Ectodermal cell (in vitro differentiated cells): Measurements from ENCODE around the gene CABLES2.
"Not testable (repeated sequence)": the region's sequence is repeated elsewhere in the genome, so short reads cannot be mapped to it uniquely, and the experiment has no call there.

Experiments
- H3K27ac ChIP-seq: 2 replicates; pipeline ENCODE4 v1.7.0; 2013; ENCODE audit warnings: mild to moderate bottlenecking, low read depth, low read length; ENCODE audit not compliant: insufficient read depth, poor library complexity, severe bottlenecking
- H3K27me3 ChIP-seq: 2 replicates; pipeline ENCODE4 v1.7.0; 2013; ENCODE audit warnings: mild to moderate bottlenecking, low read length; ENCODE audit not compliant: insufficient read depth, control insufficient read depth, poor library complexity, severe bottlenecking
- H3K36me3 ChIP-seq: one replicate; pipeline ENCODE4 v1.7.0; 2013; ENCODE audit warnings: low read length; ENCODE audit not compliant: control insufficient read depth, insufficient read depth
- H3K4me1 ChIP-seq: one replicate; pipeline ENCODE4 v1.7.0; 2013; ENCODE audit warnings: low read length; ENCODE audit not compliant: control insufficient read depth, insufficient read depth
- H3K4me3 ChIP-seq: 2 replicates; pipeline ENCODE4 v1.7.0; 2013; ENCODE audit warnings: low read depth, low read length, control low read depth; ENCODE audit not compliant: insufficient read depth
- H3K9me3 ChIP-seq: 2 replicates; pipeline ENCODE4 v1.7.0; 2013; ENCODE audit warnings: mild to moderate bottlenecking, low read length, moderate library complexity; ENCODE audit not compliant: control insufficient read depth
- WGBS, 2 experiments: methylation state at CpG; one replicate each; pipeline ENCODE4 v1.1.7; 2013; ENCODE audit warnings: missing lambda C conversion rate in 2 of 2; 5-methylcytosine and 5-hydroxymethylcytosine counted together

The CABLES2 gene

DNA sequence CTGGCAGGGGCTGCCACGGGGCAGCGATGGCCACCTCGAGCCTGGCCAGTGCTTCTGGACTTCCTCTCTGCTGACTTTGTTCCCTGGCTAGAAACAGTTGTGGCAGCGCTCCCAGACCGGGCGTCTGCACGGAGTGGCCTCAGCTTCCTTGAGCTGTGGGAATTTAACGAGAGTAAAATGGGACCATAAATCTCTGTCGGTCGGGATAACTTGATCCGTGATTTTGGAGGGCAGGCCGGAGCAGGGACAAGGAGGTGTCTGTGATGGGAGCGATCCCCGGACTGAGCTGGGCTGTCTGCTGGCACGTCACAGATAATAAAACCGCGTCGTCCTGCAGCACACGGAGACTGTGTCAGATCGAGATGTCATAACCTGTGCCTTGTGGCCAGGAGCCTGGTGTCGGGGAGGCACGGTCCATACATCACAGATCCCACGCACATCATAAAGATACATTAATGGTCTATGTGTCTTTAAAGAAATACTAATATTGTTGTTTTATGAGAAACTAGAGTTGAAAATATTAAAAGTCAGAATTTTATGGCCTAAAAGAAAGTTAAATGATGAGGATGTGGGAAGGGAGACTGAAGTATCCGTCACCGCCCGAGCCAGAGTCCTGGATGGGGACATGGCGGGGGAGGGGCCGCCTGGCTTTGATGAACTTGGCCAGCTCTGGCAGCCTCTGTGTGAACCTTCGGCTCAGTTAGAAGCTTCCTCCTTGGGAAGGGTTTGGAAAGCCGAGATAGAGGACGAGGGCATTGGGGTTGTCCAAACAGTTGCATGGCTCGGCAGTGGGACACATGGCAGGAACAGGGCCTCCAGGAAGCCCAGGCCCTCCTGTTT is 26.8 kb upstream of the CABLES2 start:
- no peaks in the 10 kb centered on the region for H3K27me3 ChIP-seq
- no peaks in the 10 kb centered on the region for H3K9me3 ChIP-seq
- H3K36me3 ChIP-seq = no peaks in the 10 kb centered on the region
- WGBS, 2 experiments = 91 to 92% methylated on average over 30 to 32 of the region's 32 CpGs
- H3K4me1 ChIP-seq = peaks cover under 1% of the 10 kb centered on the region
- no peak overlapping the region for H3K4me3 ChIP-seq
- H3K27ac ChIP-seq = no peak overlapping the region

DNA sequence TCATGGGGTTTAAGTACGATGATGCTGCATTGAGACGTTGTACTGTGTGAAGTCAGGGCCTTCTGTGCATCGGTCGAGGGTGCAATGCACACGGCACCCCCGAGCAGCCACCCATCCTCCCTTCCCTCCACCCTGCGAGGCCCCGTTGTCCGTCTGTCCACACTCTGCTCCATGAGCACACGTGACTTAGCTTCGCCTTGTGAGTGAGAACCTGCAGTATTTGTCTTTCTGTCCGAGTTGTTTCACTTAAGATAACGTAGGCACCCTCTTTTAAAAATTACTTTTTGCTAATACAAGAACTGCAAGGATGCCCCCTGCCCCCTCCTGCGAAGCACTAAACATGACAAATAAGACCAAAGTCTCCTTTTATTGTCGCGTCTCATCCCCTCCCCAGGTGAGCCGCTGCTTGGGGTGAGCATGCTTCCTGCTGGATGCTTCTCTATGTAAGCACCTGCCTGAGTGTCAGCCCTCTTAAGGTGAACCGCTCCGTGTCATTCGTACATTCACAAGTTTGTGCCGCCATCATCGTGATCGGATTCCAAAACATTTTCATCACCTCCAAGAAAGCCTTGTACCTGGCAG is 23.9 kb upstream of the CABLES2 start:
- Histone ChIP-seq H3K4me1 (peaks cover 10% of the 10 kb centered on the region), H3K27ac (no peak overlapping the region), H3K4me3 (no peak overlapping the region), H3K9me3 (no peaks in the 10 kb centered on the region), H3K27me3 (no peaks in the 10 kb centered on the region), H3K36me3 (no peaks in the 10 kb centered on the region)
- WGBS, 2 experiments = 78 to 80% methylated on average over 23 of the region's 23 CpGs

DNA sequence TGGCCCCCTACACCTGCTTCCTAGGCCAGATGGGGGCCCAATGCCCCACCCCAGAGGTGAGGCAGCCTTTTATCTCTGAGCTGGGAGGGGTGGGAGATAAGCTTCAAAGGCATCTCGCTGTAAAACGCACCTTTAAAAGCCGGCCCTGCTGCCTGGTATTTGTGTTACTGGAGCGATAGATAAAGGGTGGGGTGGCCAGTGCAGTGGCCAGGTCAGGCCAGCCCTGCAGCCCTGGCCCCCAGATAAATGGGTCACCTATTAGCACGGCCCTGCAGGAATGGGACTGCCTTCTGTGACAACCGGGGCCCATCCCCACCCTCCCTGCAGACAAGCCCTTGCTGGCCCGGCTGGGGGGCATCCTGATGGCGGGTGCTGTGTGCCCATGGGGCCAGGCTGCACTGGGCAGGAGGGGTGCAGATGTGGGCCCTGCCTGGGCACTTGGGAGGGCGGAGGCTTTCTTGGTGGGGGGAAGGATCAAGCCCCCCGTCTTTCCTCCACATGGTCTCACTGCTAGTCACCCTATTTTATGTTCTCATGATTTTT is 23.3 kb upstream of the CABLES2 start:
- H3K27me3 ChIP-seq = no peaks in the 10 kb centered on the region

DNA sequence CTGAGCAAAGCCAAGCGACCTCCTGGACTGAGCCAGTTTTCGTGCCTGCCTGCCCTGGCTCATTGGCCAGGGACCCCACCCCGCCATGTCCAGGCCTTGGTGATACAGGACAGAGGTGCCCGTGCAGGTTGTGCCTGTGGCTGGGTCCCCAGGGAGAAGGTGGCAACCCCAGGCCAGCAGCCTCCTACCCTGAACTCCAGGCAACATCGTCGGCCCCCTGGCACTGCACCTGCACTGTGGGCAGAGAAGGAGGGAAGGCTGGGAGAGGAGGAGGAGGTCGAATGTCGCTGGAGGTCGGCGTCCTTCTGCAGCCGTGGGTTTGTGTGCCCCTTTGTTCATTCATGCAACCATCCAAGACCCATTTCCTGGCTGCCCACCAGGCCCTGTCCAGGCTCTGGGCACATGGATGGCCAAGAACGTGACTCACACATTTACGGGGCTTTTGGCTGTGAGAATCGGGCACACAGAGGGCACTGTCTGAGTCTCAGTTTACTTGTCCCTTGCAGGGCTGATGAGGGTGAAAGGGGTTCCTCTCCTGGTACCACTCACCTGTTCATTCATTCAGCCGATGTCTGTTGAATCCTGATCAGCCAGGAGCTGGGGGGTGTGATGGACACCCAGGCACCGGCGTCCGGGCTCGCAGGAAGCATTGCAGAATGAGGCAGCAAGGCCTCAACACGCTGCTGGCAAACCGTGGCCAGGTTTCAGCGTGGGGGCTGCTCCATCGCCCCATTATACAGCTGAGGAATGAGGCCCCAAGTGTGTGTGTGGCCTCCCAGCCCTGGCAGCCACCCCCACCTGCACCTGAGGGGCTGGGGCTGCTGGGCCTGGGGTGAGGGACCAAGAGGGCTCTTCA is 22.6 kb upstream of the CABLES2 start:
- no peak overlapping the region for H3K4me3 ChIP-seq
- H3K27me3 ChIP-seq = no peaks in the 10 kb centered on the region
- WGBS, 2 experiments = 91 to 93% methylated on average over 23 of the region's 23 CpGs
- H3K4me1 ChIP-seq = peaks cover 10% of the 10 kb centered on the region
- no peaks in the 10 kb centered on the region for H3K9me3 ChIP-seq
- H3K36me3 ChIP-seq = no peaks in the 10 kb centered on the region
- H3K27ac ChIP-seq = no peak overlapping the region

More for the DNA sequence above, 23.3 kb upstream of the CABLES2 start:
- Histone ChIP-seq H3K27ac (no peak overlapping the region), H3K4me1 (peaks cover 10% of the 10 kb centered on the region), H3K36me3 (no peaks in the 10 kb centered on the region), H3K4me3 (no peak overlapping the region), H3K9me3 (no peaks in the 10 kb centered on the region)
- 85 to 90% methylated on average over 9 to 10 of the region's 10 CpGs for WGBS, 2 experiments

DNA sequence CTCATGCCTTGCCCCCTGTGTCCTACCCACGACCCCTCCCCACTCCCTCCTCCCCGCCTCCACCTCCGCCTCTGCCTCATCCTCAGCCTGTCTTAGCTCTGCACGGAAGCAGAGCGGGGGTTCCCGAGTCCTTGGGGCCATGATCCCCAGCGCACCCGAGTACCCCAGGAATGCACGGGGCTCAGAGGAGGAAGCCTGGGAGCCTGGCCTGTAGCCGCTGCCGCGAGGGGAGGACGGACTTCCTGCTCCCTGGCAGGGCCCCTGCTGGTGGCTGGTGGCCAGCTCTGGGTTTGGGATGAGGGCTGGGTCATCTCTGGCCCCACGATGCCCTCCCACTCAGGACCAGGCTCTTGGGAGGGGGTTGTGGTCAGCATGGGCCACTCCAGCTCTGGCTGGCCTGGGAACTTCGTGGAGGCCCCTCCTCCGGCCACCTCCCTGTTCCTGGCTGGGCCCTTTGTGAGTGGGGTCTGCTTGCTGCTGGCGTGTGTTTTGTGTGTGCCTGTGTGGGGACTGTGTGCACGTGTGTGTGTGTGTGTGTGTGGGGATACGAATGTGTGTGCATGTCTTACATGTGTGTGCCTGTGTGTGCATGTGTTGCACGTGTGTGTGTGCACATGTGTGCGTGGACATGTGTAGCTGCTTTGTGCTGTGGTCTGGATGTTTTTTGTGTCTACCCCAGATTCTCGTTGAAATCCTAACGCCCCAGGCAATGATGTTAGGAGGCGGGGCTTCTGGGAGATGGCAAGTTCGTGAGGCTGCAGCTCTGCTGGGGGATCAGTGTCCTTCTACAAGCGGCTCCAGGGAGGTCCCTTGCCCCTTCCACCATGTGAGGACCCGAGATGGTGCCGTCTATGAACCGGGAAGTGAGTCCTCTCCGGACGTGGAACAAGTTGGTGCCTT is 21.6 kb upstream of the CABLES2 start:
- no peak overlapping the region for H3K4me3 ChIP-seq
- H3K36me3 ChIP-seq = no peaks in the 10 kb centered on the region
- no peaks in the 10 kb centered on the region for H3K27me3 ChIP-seq
- no peaks in the 10 kb centered on the region for H3K9me3 ChIP-seq
- no peak overlapping the region for H3K27ac ChIP-seq
- 86 to 88% methylated on average over 31 of the region's 31 CpGs for WGBS, 2 experiments
- peaks cover 10% of the 10 kb centered on the region for H3K4me1 ChIP-seq

DNA sequence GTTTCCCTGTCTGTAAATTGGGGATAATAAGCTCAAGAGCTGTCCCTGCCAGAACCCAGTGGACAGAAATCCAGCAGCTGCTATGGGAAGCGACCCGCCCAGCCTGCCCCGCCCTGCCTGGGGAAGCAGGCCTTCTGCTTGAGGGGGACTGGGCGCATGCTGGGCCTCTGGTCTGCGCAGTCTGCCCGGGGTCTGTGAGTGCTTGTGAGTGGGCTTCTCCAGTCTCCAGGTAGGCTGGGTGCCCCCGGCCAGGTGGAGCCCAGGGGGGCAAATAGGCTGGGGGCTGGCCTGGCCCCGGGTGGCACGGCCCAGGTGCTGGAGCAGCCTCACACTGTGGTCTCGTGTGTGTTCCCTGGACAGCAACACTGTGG is 20.9 kb upstream of the CABLES2 start:
- no peaks in the 10 kb centered on the region for H3K36me3 ChIP-seq
- peaks cover 10% of the 10 kb centered on the region for H3K4me1 ChIP-seq
- H3K27me3 ChIP-seq = no peaks in the 10 kb centered on the region
- no peak overlapping the region for H3K27ac ChIP-seq
- 94 to 95% methylated on average over 10 of the region's 10 CpGs for WGBS, 2 experiments
- no peak overlapping the region for H3K4me3 ChIP-seq
- no peaks in the 10 kb centered on the region for H3K9me3 ChIP-seq

DNA sequence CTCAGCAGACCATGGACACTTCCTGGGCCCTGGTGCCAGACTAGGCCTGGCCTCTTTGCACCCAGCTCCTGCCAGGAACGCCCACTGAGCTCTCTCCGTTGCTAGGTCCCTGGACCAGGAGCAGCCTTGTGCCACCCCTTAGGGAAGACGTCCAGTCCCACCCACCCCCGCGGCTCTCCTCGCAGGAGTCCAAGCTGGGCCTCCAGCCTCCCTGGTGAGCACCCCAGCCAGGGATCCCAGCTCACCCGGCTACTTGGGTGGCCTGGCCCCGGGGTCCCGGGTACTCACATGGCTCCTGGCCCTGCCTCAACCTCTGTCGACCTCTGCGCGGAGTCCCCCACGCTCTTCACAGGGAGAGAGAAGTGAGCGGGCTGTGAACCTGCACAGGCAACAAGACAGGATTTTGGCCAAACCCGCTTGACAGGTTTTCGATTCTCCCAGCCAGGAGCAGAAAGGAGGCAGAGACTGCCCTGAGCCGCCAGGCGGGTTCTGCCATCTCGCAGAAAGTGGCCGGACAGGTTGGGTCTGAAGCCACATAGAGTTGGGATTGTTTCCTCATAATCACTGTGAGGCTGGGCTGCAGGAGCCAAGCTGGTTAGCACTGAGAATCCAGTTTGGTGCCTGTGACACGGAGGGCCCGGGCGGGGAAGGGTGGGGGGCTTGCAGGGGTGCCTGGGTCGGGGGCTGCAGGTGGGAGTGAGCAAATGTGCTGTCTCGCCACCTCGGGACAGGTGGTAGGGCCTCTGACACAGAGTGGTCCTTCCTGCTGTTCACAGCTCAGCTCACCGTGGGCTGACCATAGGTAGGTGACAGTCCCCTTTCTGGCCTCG is 20.3 kb upstream of the CABLES2 start, which contains the start of gene RBBP8NL:
RBBP8NL (minus strand) TSS at position 368 of the 830 bp plus-strand sequence. CDS start 7,892 bp downstream, outside the sequence.
- no peaks in the 10 kb centered on the region for H3K36me3 ChIP-seq
- H3K27ac ChIP-seq = no peak within 1 kb of the TSS
- H3K4me3 ChIP-seq = no peak within 1 kb of the TSS
- WGBS, 2 experiments = 84 to 85% methylated on average over 28 of the region's 28 CpGs
- peaks cover 10% of the 10 kb centered on the region for H3K4me1 ChIP-seq
- no peaks in the 10 kb centered on the region for H3K9me3 ChIP-seq
- H3K27me3 ChIP-seq = no peaks in the 10 kb centered on the region

DNA sequence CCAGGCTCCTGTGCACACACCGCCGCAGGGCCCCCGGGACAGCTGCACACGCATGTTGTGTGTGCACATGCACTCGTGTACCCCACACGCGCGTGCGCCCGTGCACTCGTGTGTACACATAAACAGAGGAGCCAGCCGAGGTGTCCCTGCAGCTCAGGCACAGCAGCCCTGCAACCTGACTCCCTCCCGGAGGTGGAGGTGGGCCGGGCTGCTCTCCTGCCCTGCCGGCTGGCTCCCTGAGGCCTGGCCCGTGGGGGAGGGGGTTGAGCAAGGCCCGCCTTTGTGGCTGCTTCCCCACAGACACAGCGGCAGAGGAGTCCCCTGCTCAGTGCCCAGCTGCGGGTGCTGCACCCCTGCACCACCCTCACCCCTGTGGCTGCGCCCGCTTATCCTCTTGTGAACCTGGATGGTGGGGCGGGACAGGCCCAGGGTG is 19.6 kb upstream of the CABLES2 start:
- Histone ChIP-seq H3K27ac (no peak overlapping the region), H3K27me3 (no peaks in the 10 kb centered on the region), H3K4me1 (peaks cover 10% of the 10 kb centered on the region), H3K9me3 (no peaks in the 10 kb centered on the region), H3K4me3 (no peak overlapping the region), H3K36me3 (no peaks in the 10 kb centered on the region)
- WGBS, 2 experiments = 55 to 56% methylated on average over 22 of the region's 22 CpGs

DNA sequence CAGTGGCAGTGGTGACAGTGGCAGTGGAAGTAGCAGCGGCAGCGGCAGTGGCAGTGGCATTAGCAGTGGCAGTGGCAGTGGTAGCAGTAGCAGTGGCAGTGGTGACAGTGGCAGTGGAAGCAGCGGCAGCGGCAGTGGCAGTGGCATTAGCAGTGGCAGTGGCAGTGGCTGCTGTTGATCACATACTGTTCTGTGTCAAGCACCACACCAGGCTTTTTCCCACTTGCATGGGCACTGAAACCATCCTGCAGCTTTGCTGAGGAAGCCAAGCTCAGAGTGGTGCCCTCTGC is 18.9 kb upstream of the CABLES2 start:
- 97 to 98% methylated on average over 4 of the region's 4 CpGs for WGBS, 2 experiments
- not testable (repeated sequence) for H3K27me3 ChIP-seq, H3K27ac ChIP-seq, H3K4me3 ChIP-seq, H3K9me3 ChIP-seq, H3K36me3 ChIP-seq
- H3K4me1 ChIP-seq = peaks cover 10% of the 10 kb centered on the region
